ENCODE data around the gene SLC39A11. TPM values are rescaled to one million over a fixed set of nuclear protein-coding genes. Genes with fewer than 3 reads are reported as not detected.

SLC39A11 gene
- polyA plus RNA-seq, 1 donor from 2014 or later: 8.0 TPM

- no peaks in the 10 kb centered on the region for H3K27me3 ChIP-seq (ENCODE audit: insufficient read depth, low read depth, low read length)
- TF ChIP-seq SMC3 (conservative IDR thresholded peaks at IDR 0.05; ENCODE audit: poor library complexity) (no peak), EP300 (conservative IDR thresholded peaks at IDR 0.05; ENCODE audit: poor library complexity, severe bottlenecking) (peak; percentile 10)
These were observed 161.3 kb downstream of the SLC39A11 start for GRCh38 chr17:72931163-72931562.

GRCh38 chr17:72930031-72930430, 162.5 kb downstream of the SLC39A11 start:
- Histone ChIP-seq H3K27me3 (ENCODE audit: insufficient read depth, low read depth, low read length) (no peaks in the 10 kb centered on the region), H3K4me2 (ENCODE audit: low read length) (no peak overlapping the region), H3K9me3 (ENCODE audit: low read length) (no peaks in the 10 kb centered on the region), H3K36me3 (ENCODE audit: insufficient read depth, low read length) (no peaks in the 10 kb centered on the region), H3F3A (ENCODE audit: insufficient read depth, low read length, poor library complexity, severe bottlenecking) (no peaks in the 10 kb centered on the region), H3K9ac (ENCODE audit: low read length) (no peak overlapping the region), H3K9me2 (ENCODE audit: insufficient read depth, low read length) (no peaks in the 10 kb centered on the region), H3K79me2 (replicated peaks; ENCODE audit: insufficient read depth, low read length) (no peaks in the 10 kb centered on the region), H3K27ac (ENCODE audit: low read length) (no peak overlapping the region), H4K20me1 (ENCODE audit: insufficient read depth) (no peaks in the 10 kb centered on the region), H2AFZ (ENCODE audit: low read depth, low read length) (no peak overlapping the region), H3K4me3 (ENCODE audit: low read length) (no peak overlapping the region)
- TF ChIP-seq TAF1 (IDR thresholded peaks at IDR 0.05; ENCODE audit: low read depth): no peak
- TF ChIP-seq EP300 (conservative IDR thresholded peaks at IDR 0.05; ENCODE audit: poor library complexity, severe bottlenecking): no peak
- TF ChIP-seq RAD21 (conservative IDR thresholded peaks at IDR 0.05): no peak
- no peak for TF ChIP-seq MXI1 (conservative IDR thresholded peaks at IDR 0.05; ENCODE audit: poor library complexity, severe bottlenecking)

More at GRCh38 chr17:72931163-72931562, 161.3 kb downstream of the SLC39A11 start:
- Histone ChIP-seq H3K4me3 (ENCODE audit: low read length) (peak overlapping the region; percentile 12), H3K79me2 (replicated peaks; ENCODE audit: insufficient read depth, low read length) (no peaks in the 10 kb centered on the region), H3K9me3 (ENCODE audit: low read length) (no peaks in the 10 kb centered on the region), H3K9me2 (ENCODE audit: insufficient read depth, low read length) (no peaks in the 10 kb centered on the region), H3K27ac (ENCODE audit: low read length) (peak overlapping the region; percentile 43), H3K4me2 (ENCODE audit: low read length) (no peak overlapping the region), H2AFZ (ENCODE audit: low read depth, low read length) (no peak overlapping the region), H3F3A (ENCODE audit: insufficient read depth, low read length, poor library complexity, severe bottlenecking) (no peaks in the 10 kb centered on the region), H3K9ac (ENCODE audit: low read length) (peak overlapping the region; percentile 3), H3K36me3 (ENCODE audit: insufficient read depth, low read length) (no peaks in the 10 kb centered on the region), H4K20me1 (ENCODE audit: insufficient read depth) (no peaks in the 10 kb centered on the region)

DNA sequence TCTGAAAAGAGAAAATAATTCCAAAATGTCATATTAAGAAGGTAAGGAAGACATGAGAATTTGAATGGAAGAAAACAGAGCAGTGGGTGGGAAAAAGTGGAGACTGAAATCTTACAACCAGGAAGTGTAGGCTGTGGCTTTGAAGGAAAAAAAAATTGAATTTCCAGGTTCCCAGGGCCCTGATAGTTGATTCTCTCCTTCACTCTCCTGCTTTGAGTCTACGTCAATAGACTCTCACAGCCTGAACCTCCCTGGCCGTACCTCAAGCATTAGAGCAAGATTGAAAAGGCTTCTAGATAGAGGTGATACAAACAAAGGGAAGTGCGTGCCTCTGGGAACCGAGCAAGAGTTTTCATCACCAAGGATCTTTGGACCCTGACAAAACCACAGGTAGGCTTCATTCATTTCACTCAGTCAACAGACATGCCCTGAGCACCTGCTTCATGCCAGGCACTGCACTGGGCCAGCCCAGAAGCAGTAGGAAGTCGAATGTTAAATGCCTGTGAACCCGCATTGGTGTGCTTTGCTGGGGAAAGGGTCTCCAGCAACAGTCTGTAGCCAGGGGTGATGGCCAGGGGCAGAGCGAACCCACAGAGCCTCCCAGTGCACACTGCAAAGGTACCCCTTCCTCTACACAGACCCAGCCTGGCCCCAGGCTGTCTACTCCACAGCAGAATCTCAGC, 163.9 kb downstream of the SLC39A11 start:
- TF ChIP-seq MXI1 (conservative IDR thresholded peaks at IDR 0.05; ENCODE audit: poor library complexity, severe bottlenecking): no peak
- TF ChIP-seq, protein P1, sequence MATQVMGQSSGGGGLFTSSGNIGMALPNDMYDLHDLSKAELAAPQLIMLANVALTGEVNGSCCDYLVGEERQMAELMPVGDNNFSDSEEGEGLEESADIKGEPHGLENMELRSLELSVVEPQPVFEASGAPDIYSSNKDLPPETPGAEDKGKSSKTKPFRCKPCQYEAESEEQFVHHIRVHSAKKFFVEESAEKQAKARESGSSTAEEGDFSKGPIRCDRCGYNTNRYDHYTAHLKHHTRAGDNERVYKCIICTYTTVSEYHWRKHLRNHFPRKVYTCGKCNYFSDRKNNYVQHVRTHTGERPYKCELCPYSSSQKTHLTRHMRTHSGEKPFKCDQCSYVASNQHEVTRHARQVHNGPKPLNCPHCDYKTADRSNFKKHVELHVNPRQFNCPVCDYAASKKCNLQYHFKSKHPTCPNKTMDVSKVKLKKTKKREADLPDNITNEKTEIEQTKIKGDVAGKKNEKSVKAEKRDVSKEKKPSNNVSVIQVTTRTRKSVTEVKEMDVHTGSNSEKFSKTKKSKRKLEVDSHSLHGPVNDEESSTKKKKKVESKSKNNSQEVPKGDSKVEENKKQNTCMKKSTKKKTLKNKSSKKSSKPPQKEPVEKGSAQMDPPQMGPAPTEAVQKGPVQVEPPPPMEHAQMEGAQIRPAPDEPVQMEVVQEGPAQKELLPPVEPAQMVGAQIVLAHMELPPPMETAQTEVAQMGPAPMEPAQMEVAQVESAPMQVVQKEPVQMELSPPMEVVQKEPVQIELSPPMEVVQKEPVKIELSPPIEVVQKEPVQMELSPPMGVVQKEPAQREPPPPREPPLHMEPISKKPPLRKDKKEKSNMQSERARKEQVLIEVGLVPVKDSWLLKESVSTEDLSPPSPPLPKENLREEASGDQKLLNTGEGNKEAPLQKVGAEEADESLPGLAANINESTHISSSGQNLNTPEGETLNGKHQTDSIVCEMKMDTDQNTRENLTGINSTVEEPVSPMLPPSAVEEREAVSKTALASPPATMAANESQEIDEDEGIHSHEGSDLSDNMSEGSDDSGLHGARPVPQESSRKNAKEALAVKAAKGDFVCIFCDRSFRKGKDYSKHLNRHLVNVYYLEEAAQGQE (IDR thresholded peaks at IDR 0.05; ENCODE audit: borderline replicate concordance): no peak
- no peak for TF ChIP-seq RAD21 (conservative IDR thresholded peaks at IDR 0.05)
- TF ChIP-seq EP300 (conservative IDR thresholded peaks at IDR 0.05; ENCODE audit: poor library complexity, severe bottlenecking): no peak
- no peak for TF ChIP-seq TAF1 (IDR thresholded peaks at IDR 0.05; ENCODE audit: low read depth)
- no peak for TF ChIP-seq EZH2 (IDR thresholded peaks at IDR 0.05; ENCODE audit: borderline replicate concordance, insufficient read depth, low read length, poor library complexity, severe bottlenecking)
- no peak for TF ChIP-seq SMC3 (conservative IDR thresholded peaks at IDR 0.05; ENCODE audit: poor library complexity)
- TF ChIP-seq, protein P2, sequence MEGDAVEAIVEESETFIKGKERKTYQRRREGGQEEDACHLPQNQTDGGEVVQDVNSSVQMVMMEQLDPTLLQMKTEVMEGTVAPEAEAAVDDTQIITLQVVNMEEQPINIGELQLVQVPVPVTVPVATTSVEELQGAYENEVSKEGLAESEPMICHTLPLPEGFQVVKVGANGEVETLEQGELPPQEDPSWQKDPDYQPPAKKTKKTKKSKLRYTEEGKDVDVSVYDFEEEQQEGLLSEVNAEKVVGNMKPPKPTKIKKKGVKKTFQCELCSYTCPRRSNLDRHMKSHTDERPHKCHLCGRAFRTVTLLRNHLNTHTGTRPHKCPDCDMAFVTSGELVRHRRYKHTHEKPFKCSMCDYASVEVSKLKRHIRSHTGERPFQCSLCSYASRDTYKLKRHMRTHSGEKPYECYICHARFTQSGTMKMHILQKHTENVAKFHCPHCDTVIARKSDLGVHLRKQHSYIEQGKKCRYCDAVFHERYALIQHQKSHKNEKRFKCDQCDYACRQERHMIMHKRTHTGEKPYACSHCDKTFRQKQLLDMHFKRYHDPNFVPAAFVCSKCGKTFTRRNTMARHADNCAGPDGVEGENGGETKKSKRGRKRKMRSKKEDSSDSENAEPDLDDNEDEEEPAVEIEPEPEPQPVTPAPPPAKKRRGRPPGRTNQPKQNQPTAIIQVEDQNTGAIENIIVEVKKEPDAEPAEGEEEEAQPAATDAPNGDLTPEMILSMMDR (IDR thresholded peaks at IDR 0.05; ENCODE audit: poor library complexity, severe bottlenecking): no peak
- no peak for TF ChIP-seq POLR2AphosphoS5 (IDR thresholded peaks at IDR 0.05)
- no peaks in the 10 kb centered on the region for H3F3A ChIP-seq (ENCODE audit: insufficient read depth, low read length, poor library complexity, severe bottlenecking)
- no peak overlapping the region for H3K9ac ChIP-seq (ENCODE audit: low read length)
- no peaks in the 10 kb centered on the region for H3K79me2 ChIP-seq (replicated peaks; ENCODE audit: insufficient read depth, low read length)
- no peak overlapping the region for H3K4me3 ChIP-seq (ENCODE audit: low read length)
- H3K9me3 ChIP-seq (ENCODE audit: low read length): no peaks in the 10 kb centered on the region
- H3K27me3 ChIP-seq (ENCODE audit: insufficient read depth, low read depth, low read length): no peaks in the 10 kb centered on the region
- H3K9me2 ChIP-seq (ENCODE audit: insufficient read depth, low read length): no peaks in the 10 kb centered on the region
- H2AFZ ChIP-seq (ENCODE audit: low read depth, low read length): no peak overlapping the region
- no peaks in the 10 kb centered on the region for H3K36me3 ChIP-seq (ENCODE audit: insufficient read depth, low read length)
- H3K4me2 ChIP-seq (ENCODE audit: low read length): no peak overlapping the region
- H3K27ac ChIP-seq (ENCODE audit: low read length): no peak overlapping the region
- H4K20me1 ChIP-seq (ENCODE audit: insufficient read depth): no peaks in the 10 kb centered on the region
